Lower leg skin (tissue), 4 donors: Measurements from ENCODE around the gene NPAS2. TPM values are rescaled to one million over a fixed set of nuclear protein-coding genes. Genes with fewer than 3 reads are reported as not detected.

Experiments used
- DNase-seq, 2 donors: peaks; one replicate each; pipeline ENCODE4 v3.0.0-alpha.2; 2019; ENCODE audit warnings: low spot score in 2 of 2
- H3K4me3 ChIP-seq: fragments of 200-600 bp; sonication (generic); 2 replicates; pipeline ENCODE4 v1.5.1; 2017; ENCODE audit warnings: mild to moderate bottlenecking, low read depth; ENCODE audit not compliant: poor library complexity, severe bottlenecking
- CTCF ChIP-seq, 3 donors: fragments of 450-650 bp; IDR thresholded peaks; one replicate each; pipeline ENCODE4 v1.5.1; 2016; ENCODE audit warnings: antibody characterized with exemption in 3 of 3, mild to moderate bottlenecking in 3 of 3, moderate library complexity in 2 of 3
- POLR2A ChIP-seq, 2 donors: fragments of 450-650 bp; IDR thresholded peaks; one replicate each; pipeline ENCODE4 v1.6.1; 2016 to 2017; ENCODE audit warnings: antibody characterized with exemption in 2 of 2, mild to moderate bottlenecking in 1 of 2, moderate library complexity in 1 of 2
- WGBS, 2 donors: methylation state at CpG; one replicate each; pipeline ENCODE4 v1.1.5; 2018; 5-methylcytosine and 5-hydroxymethylcytosine counted together
- intact Hi-C: fragments of 100-400 bp; cut with DNase I; formaldehyde crosslinking; loops from one replicate; pipeline ENCODE4 v1.15.0; 2023; ENCODE audit warnings: low total_unique reads
- total RNA-seq, 4 donors: library from RNA; depleted of rRNA; stranded (reverse); fragments of >200 nt; gene quantifications; one replicate each; pipeline ENCODE4 v1.1.0, GENCODE V29; 2016

Gene NPAS2
- total RNA-seq, 4 donors from 2014 or later, result 58.0 to 75.5 (median 62.1) TPM

GRCh38 chr2:100868083-100868482, 48.1 kb downstream of the NPAS2 start:
- TF ChIP-seq CTCF (IDR thresholded peaks at IDR 0.05), result no peak
- no peak for TF ChIP-seq POLR2A (IDR thresholded peaks at IDR 0.05)
- intact Hi-C loops, result no loop called here
- DNase-seq, result no peak
- no peak overlapping the region for H3K4me3 ChIP-seq

GRCh38 chr2:100869120-100869519, 49.2 kb downstream of the NPAS2 start:
- WGBS, 2 donors, result 95 to 96% methylated on average over 3 of the region's 3 CpGs
- DNase-seq, result no peak
- no peak for TF ChIP-seq POLR2A (IDR thresholded peaks at IDR 0.05)
- no peak for TF ChIP-seq CTCF (IDR thresholded peaks at IDR 0.05)
- intact Hi-C loops, result no loop called here
- no peak overlapping the region for H3K4me3 ChIP-seq

GRCh38 chr2:100870652-100871531, 51.0 kb downstream of the NPAS2 start:
- no peak for DNase-seq
- TF ChIP-seq CTCF (IDR thresholded peaks at IDR 0.05) (no peak), POLR2A (IDR thresholded peaks at IDR 0.05) (no peak)
- 76 to 84% methylated on average over 6 of the region's 6 CpGs for WGBS, 2 donors
- intact Hi-C loops, result no loop called here
- H3K4me3 ChIP-seq, result no peak overlapping the region

- 66 to 77% methylated on average over 20 of the region's 20 CpGs for WGBS, 2 donors
- intact Hi-C loops, result no loop called here
- TF ChIP-seq POLR2A (IDR thresholded peaks at IDR 0.05) (no peak), CTCF (IDR thresholded peaks at IDR 0.05) (no peak)
- peak in 1 of 2 donors; percentile 56 for DNase-seq
- no peak overlapping the region for H3K4me3 ChIP-seq
These were observed 55.7 kb downstream of the NPAS2 start for GRCh38 chr2:100875516-100876230.

- WGBS, 2 donors, result 94 to 96% methylated on average over 15 of the region's 15 CpGs
- intact Hi-C loops, result no loop called here
- TF ChIP-seq POLR2A (IDR thresholded peaks at IDR 0.05), result no peak
- no peak for TF ChIP-seq CTCF (IDR thresholded peaks at IDR 0.05)
- H3K4me3 ChIP-seq, result no peak overlapping the region
- DNase-seq, result peak in 1 of 2 donors; percentile 73
These were observed 56.4 kb downstream of the NPAS2 start for GRCh38 chr2:100876231-100876860.
